A549 (cell line): Measurements from ENCODE around the gene MARK1. TPM values are rescaled to one million over a fixed set of nuclear protein-coding genes. Genes with fewer than 3 reads are reported as not detected.

Experiments used
- ATAC-seq, 2 experiments: fragments of 200-7000 bp in 1 of 2; fragments of >200 bp in 1 of 2; cut with Nextera tagmentation in 1 of 2; cut with Tn5 transposase in 1 of 2; 3 replicates each; pipeline versions ENCODE4 v1.8.0 to v1.9.1; 2018 to 2020; ENCODE audit warnings: mild to moderate bottlenecking in 1 of 2, moderate library complexity in 1 of 2
- CTCF ChIA-PET: fragments of 300-600 bp; sonication (Branson Sonifier 250); formaldehyde crosslinking; extraction: SDS; loops from one replicate; lab custom pipeline; 2021; ENCODE audit warnings: antibody characterized with exemption, inconsistent platforms; lab: Yijun Ruan, JAX
- POLR2A ChIA-PET: fragments of 350-600 bp; formaldehyde crosslinking; extraction: SDS; loops from one replicate; lab custom pipeline; 2021; ENCODE audit warnings: antibody characterized with exemption, inconsistent platforms; lab: Yijun Ruan, JAX
- DNase-seq, 2 experiments: peaks; one replicate each; pipeline versions ENCODE4 v3.0.0 to v3.0.0-alpha.2; 2011 to 2016; ENCODE audit warnings: low read depth in 1 of 2, low spot score in 1 of 2
- FAIRE-seq: peaks from 2 replicates; lab custom pipeline; 2011; peaks lifted over from hg19 to GRCh38; lab: Jason Lieb, UNC
- H3K27ac ChIP-seq, 2 experiments: fragments of >200 bp; sonication (Bioruptor Twin); formaldehyde crosslinking; 3 replicates each; pipeline ENCODE4 v1.5.1; 2016 to 2017
- H3K4me1 ChIP-seq: fragments of >200 bp; sonication (Bioruptor Twin); formaldehyde crosslinking; 3 replicates; pipeline ENCODE4 v1.6.1; 2016
- H3K4me2 ChIP-seq: fragments of >200 bp; sonication (Bioruptor Twin); formaldehyde crosslinking; 3 replicates; pipeline ENCODE4 v1.6.1; 2016
- H3K4me3 ChIP-seq: fragments of >200 bp; sonication (Bioruptor Twin); formaldehyde crosslinking; 3 replicates; pipeline ENCODE4 v1.5.1; 2016
- H3K9me3 ChIP-seq: fragments of >200 bp; sonication (Bioruptor Twin); formaldehyde crosslinking; 3 replicates; pipeline ENCODE4 v1.6.1; 2016
- CBX2 ChIP-seq: fragments of 200-600 bp; sonication (generic); IDR thresholded peaks from 2 replicates; pipeline ENCODE4 v1.6.1; 2016; ENCODE audit warnings: low read depth, mild to moderate bottlenecking, borderline replicate concordance
- CHD4 ChIP-seq: fragments of 200-600 bp; sonication (generic); IDR thresholded peaks from 2 replicates; pipeline ENCODE4 v1.6.1; 2016; ENCODE audit warnings: antibody characterized with exemption, mild to moderate bottlenecking, borderline replicate concordance
- EP300 ChIP-seq, 2 experiments: fragments of >200 bp; sonication (Bioruptor Twin); formaldehyde crosslinking; IDR thresholded peaks; 2 replicates in 1 of 2; 3 replicates in 1 of 2; pipeline ENCODE4 v1.6.1; 2016 to 2017
- FOSB ChIP-seq: fragments of 250-450 bp; sonication (Bioruptor Pico); IDR thresholded peaks from 2 replicates; pipeline ENCODE4 v1.5.0; 2020; ENCODE audit warnings: mild to moderate bottlenecking, moderate library complexity
- FOSL2 ChIP-seq, 2 experiments: fragments of 450-650 bp in 1 of 2; fragments of >200 bp in 1 of 2; sonication (Bioruptor Twin) in 1 of 2; formaldehyde crosslinking; IDR thresholded peaks; 2 replicates each; pipeline versions ENCODE4 v1.5.0 to v1.6.1; 2016 to 2020; ENCODE audit warnings: mild to moderate bottlenecking in 1 of 2, moderate library complexity in 1 of 2
- FOXS1 ChIP-seq: fragments of 250-450 bp; sonication (Bioruptor Pico); IDR thresholded peaks from 2 replicates; pipeline ENCODE4 v1.5.0; 2020; ENCODE audit warnings: mild to moderate bottlenecking, moderate library complexity
- HOXB5 ChIP-seq: fragments of 250-450 bp; sonication (Bioruptor Pico); IDR thresholded peaks from 2 replicates; pipeline ENCODE4 v1.5.0; 2020; ENCODE audit warnings: mild to moderate bottlenecking, moderate library complexity
- JUN ChIP-seq, 2 experiments: fragments of >200 bp; sonication (Bioruptor Twin); formaldehyde crosslinking; IDR thresholded peaks; 2 replicates in 1 of 2; 3 replicates in 1 of 2; pipeline ENCODE4 v1.6.1; 2016 to 2017
- JUNB ChIP-seq: fragments of >200 bp; sonication (Bioruptor Twin); formaldehyde crosslinking; IDR thresholded peaks from 2 replicates; pipeline ENCODE4 v1.6.1; 2016
- KDM5A ChIP-seq: fragments of 200-600 bp; sonication (generic); IDR thresholded peaks from 2 replicates; pipeline ENCODE4 v1.6.1; 2016; ENCODE audit warnings: antibody characterized with exemption, mild to moderate bottlenecking
- MAZ ChIP-seq: fragments of 150-350 bp; IDR thresholded peaks from 2 replicates; pipeline ENCODE4 v1.6.1; 2014; ENCODE audit warnings: antibody characterized with exemption, low read depth, low read length, borderline replicate concordance
- NFE2L2 ChIP-seq: fragments of 150-350 bp; conservative IDR thresholded peaks from 2 replicates; pipeline ENCODE4 v1.6.1; 2014; ENCODE audit warnings: low read length
- RARB ChIP-seq: fragments of 250-450 bp; sonication (Bioruptor Pico); IDR thresholded peaks from 2 replicates; pipeline ENCODE4 v1.8.0; 2021; ENCODE audit warnings: mild to moderate bottlenecking, moderate library complexity
- ZFP36 ChIP-seq: fragments of 450-650 bp; IDR thresholded peaks from 2 replicates; pipeline ENCODE4 v1.6.1; 2014; ENCODE audit warnings: borderline replicate concordance; ENCODE audit not compliant: partially characterized antibody
- ZNF302 ChIP-seq: fragments of 250-450 bp; sonication (Bioruptor Pico); IDR thresholded peaks from 2 replicates; pipeline ENCODE4 v1.9.0; 2021; ENCODE audit warnings: inconsistent platforms, mild to moderate bottlenecking, moderate library complexity
- WGBS: methylation state at CpG from one replicate; pipeline ENCODE4 v1.1.6; 2017; ENCODE audit errors: missing lambda C conversion rate; 5-methylcytosine and 5-hydroxymethylcytosine counted together
- polyA plus RNA-seq, 4 experiments: library from polyadenylated mRNA; depleted of rRNA in 3 of 4; stranded (reverse); fragments of >200 nt; fragmentation: RNase III in 1 of 4; extraction: RNeasy Plus Mini Kit Qiagen cat#74134 plus additional on column Dnase treatment in 1 of 4; gene quantifications; 2 replicates in 3 of 4; 3 replicates in 1 of 4; pipeline ENCODE4 v1.2.3, GENCODE V29; 2011 to 2017
- TF ChIP-seq, protein P1 (sequence below): IDR thresholded peaks from 2 replicates; pipeline ENCODE4 v1.6.1; 2012
- TF ChIP-seq, protein P2 (sequence below): fragments of 250-450 bp; sonication (Bioruptor Pico); IDR thresholded peaks from 2 replicates; pipeline ENCODE4 v1.5.0; 2021; ENCODE audit warnings: mild to moderate bottlenecking, moderate library complexity, borderline replicate concordance
- TF ChIP-seq, protein P3 (sequence below): fragments of 150-350 bp; IDR thresholded peaks from 2 replicates; pipeline ENCODE4 v1.6.1; 2014; ENCODE audit warnings: low read depth, mild to moderate bottlenecking, low read length
- TF ChIP-seq, protein P4 (sequence below): fragments of >200 bp; sonication (Bioruptor Twin); formaldehyde crosslinking; IDR thresholded peaks from 2 replicates; pipeline ENCODE4 v1.6.1; 2016

MARK1 gene
- polyA plus RNA-seq, 2 of the 4 experiments (the other 2 are of a cell fraction) = 0.03 to 0.05 TPM

DNA sequence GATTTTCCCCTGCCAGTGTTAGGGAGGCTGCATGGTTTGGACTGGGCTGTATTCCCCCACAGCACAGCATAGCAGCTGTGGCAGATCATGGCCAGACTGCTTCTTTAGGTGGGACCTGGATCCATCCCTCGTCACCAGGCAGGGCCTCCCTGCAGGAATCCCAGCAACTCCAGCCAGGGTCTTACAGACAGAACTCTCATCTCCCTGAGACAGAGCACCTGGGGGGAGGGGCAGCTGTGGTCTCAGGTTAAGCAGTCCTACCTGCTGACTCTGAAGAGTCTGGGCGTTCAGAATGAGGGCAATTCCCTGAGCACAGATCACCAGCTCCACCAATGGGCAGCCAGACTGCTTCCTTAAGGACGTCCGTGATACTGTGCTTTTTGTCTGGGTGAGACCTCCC lies 114.3 kb downstream of the MARK1 start:
- no peak for ATAC-seq
- no peak overlapping the region for H3K4me3 ChIP-seq
- H3K9me3 ChIP-seq = no peaks in the 10 kb centered on the region
- H3K27ac ChIP-seq = no peak overlapping the region
- 33% methylated on average over 3 of the region's 4 CpGs for WGBS
- no peak for FAIRE-seq
- H3K4me2 ChIP-seq = no peak overlapping the region
- no peaks in the 10 kb centered on the region for H3K4me1 ChIP-seq
- DNase-seq = no peak
- TF ChIP-seq CBX2 = no peak
- TF ChIP-seq FOSL2 (IDR thresholded peaks at IDR 0.05) = no peak
- TF ChIP-seq FOSL2 (CRISPR knock-in tag; IDR thresholded peaks at IDR 0.05) = no peak
- no peak for TF ChIP-seq ZFP36
- TF ChIP-seq FOXS1 (CRISPR knock-in tag) = no peak
- TF ChIP-seq MAZ = no peak
- TF ChIP-seq ZNF302 = no peak
- TF ChIP-seq CHD4 = no peak
- TF ChIP-seq RARB = no peak
- TF ChIP-seq EP300 (IDR thresholded peaks at IDR 0.05) = no peak
- no peak for TF ChIP-seq NFE2L2
- TF ChIP-seq, protein P1, sequence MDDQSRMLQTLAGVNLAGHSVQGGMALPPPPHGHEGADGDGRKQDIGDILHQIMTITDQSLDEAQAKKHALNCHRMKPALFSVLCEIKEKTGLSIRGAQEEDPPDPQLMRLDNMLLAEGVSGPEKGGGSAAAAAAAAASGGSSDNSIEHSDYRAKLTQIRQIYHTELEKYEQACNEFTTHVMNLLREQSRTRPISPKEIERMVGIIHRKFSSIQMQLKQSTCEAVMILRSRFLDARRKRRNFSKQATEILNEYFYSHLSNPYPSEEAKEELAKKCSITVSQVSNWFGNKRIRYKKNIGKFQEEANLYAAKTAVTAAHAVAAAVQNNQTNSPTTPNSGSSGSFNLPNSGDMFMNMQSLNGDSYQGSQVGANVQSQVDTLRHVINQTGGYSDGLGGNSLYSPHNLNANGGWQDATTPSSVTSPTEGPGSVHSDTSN = no peak
- no peak for TF ChIP-seq JUNB
- no peak for TF ChIP-seq JUN (IDR thresholded peaks at IDR 0.05)
- TF ChIP-seq, protein P2, sequence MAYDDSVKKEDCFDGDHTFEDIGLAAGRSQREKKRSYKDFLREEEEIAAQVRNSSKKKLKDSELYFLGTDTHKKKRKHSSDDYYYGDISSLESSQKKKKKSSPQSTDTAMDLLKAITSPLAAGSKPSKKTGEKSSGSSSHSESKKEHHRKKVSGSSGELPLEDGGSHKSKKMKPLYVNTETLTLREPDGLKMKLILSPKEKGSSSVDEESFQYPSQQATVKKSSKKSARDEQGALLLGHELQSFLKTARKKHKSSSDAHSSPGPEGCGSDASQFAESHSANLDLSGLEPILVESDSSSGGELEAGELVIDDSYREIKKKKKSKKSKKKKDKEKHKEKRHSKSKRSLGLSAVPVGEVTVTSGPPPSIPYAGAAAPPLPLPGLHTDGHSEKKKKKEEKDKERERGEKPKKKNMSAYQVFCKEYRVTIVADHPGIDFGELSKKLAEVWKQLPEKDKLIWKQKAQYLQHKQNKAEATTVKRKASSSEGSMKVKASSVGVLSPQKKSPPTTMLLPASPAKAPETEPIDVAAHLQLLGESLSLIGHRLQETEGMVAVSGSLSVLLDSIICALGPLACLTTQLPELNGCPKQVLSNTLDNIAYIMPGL (CRISPR knock-in tag) = no peak
- TF ChIP-seq, protein P3, sequence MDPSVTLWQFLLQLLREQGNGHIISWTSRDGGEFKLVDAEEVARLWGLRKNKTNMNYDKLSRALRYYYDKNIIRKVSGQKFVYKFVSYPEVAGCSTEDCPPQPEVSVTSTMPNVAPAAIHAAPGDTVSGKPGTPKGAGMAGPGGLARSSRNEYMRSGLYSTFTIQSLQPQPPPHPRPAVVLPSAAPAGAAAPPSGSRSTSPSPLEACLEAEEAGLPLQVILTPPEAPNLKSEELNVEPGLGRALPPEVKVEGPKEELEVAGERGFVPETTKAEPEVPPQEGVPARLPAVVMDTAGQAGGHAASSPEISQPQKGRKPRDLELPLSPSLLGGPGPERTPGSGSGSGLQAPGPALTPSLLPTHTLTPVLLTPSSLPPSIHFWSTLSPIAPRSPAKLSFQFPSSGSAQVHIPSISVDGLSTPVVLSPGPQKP = no peak
- ChIA-PET POLR2A (no interaction called here), CTCF (no interaction called here)

DNA sequence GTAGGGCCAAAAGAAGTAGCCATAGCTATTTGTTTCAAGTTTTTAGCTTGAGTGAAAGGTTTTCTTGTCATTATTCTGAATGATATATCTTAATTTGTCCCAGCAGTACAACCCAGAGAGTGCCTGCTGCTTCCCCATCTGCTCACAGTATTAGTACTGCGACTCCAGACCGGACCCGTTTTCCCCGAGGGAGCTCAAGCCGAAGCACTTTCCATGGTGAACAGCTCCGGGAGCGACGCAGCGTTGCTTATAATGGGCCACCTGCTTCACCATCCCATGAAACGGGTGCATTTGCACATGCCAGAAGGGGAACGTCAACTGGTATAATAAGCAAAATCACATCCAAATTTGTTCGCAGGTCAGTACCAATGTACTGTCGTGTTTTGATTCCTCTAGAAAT lies 125.1 kb downstream of the MARK1 start:
- no peak overlapping the region for H3K4me2 ChIP-seq
- DNase-seq (no peak), ATAC-seq (no peak), FAIRE-seq (no peak)
- no peaks in the 10 kb centered on the region for H3K9me3 ChIP-seq
- no peaks in the 10 kb centered on the region for H3K4me1 ChIP-seq
- WGBS = 49% methylated on average over 10 of the region's 13 CpGs
- CTCF ChIA-PET = no interaction called here
- H3K27ac ChIP-seq = no peak overlapping the region
- POLR2A ChIA-PET = no interaction called here
- TF ChIP-seq RARB = no peak
- TF ChIP-seq CBX2 = no peak
- TF ChIP-seq ZFP36 = no peak
- TF ChIP-seq KDM5A = no peak
- no peak for TF ChIP-seq HOXB5
- no peak for TF ChIP-seq FOSB (CRISPR knock-in tag)
- no peak for TF ChIP-seq ZNF302
- TF ChIP-seq, protein P4, sequence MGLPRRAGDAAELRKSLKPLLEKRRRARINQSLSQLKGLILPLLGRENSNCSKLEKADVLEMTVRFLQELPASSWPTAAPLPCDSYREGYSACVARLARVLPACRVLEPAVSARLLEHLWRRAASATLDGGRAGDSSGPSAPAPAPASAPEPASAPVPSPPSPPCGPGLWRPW = no peak
- TF ChIP-seq MAZ = no peak
- no peak overlapping the region for H3K4me3 ChIP-seq

DNA sequence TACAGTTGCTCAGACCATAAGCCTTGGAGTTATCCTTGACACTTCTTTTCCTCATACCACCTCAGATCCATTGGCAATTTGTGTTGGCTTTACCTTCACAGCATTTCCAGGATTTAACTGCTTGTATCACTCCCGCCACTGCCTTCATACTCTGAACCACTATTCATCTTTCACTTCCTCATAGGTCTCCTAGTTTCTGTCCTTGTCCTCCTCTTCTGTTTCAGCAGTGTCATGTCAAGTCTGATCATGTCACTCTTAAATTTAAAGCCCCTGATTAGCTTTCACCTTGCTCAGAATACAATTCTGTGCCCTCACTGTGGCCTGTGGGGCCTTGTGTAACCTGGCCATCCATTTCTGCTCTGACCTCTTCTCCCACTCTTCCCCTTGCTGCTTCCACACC lies 127.6 kb downstream of the MARK1 start:
- Histone ChIP-seq H3K4me3 (no peak overlapping the region), H3K4me1 (no peaks in the 10 kb centered on the region), H3K4me2 (no peak overlapping the region), H3K9me3 (no peaks in the 10 kb centered on the region), H3K27ac (no peak overlapping the region)
- TF ChIP-seq RARB = no peak
- CTCF ChIA-PET = no interaction called here
- WGBS = 68% methylated on average over 1 of the region's 1 CpG
- POLR2A ChIA-PET = no interaction called here
- DNase-seq (no peak), ATAC-seq (0 out of 6 replicates have a peak, but pooled peaks of 1 of the 2 experiments have one; percentile 30), FAIRE-seq (no peak)
